A673 (cell line): ENCODE measurements around the gene APLN.

Source experiments
- CTCF ChIP-seq: fragments of 300-800, 200-600 bp; sonication (generic); conservative IDR thresholded peaks from 2 replicates; pipeline ENCODE4 v1.5.1; 2017; ENCODE audit warnings: low read depth, mild to moderate bottlenecking, antibody characterized with exemption, low read length, moderate library complexity, mixed read lengths
- EZH2 ChIP-seq: fragments of 200-600 bp; sonication (generic); IDR thresholded peaks from 2 replicates; pipeline ENCODE4 v1.6.1; 2017; ENCODE audit warnings: borderline replicate concordance, low read depth, mild to moderate bottlenecking, mixed read lengths, antibody characterized with exemption, low read length; ENCODE audit not compliant: poor library complexity, severe bottlenecking

- TF ChIP-seq CTCF: no peak
- no peak for TF ChIP-seq EZH2
Observed at GRCh38 chrX:129618997-129619396, 35.8 kb downstream of the APLN start.
